Left ventricle myocardium inferior (tissue), 1 donor: ENCODE results near the gene MAP1LC3C. TPM values are rescaled to one million over a fixed set of nuclear protein-coding genes. Genes with fewer than 3 reads are reported as not detected.

Experiments
- DNase-seq: peaks from one replicate; pipeline ENCODE4 v3.0.0-alpha.2; 2020
- H3K27ac ChIP-seq: fragments of 200-600 bp; replicated peaks from 2 replicates; pipeline ENCODE4 v1.8.0; 2021
- H3K27me3 ChIP-seq: fragments of 200-600 bp; 2 replicates; pipeline ENCODE4 v1.8.0; 2021; ENCODE audit warnings: low read depth
- H3K36me3 ChIP-seq: fragments of 200-600 bp; 2 replicates; pipeline ENCODE4 v1.8.0; 2021
- H3K4me1 ChIP-seq: fragments of 200-600 bp; 2 replicates; pipeline ENCODE4 v1.8.0; 2021
- H3K4me3 ChIP-seq: fragments of 200-600 bp; 2 replicates; pipeline ENCODE4 v1.8.0; 2021; ENCODE audit warnings: mild to moderate bottlenecking, moderate library complexity
- H3K9me3 ChIP-seq: fragments of 200-600 bp; replicated peaks from 2 replicates; pipeline ENCODE4 v1.8.0; 2021
- CTCF ChIP-seq: fragments of 200-600 bp; IDR thresholded peaks from 2 replicates; pipeline ENCODE4 v1.8.0; 2021; ENCODE audit warnings: antibody characterized with exemption, mild to moderate bottlenecking, borderline replicate concordance
- intact Hi-C: fragments of 100-400 bp; cut with micrococcal nuclease; formaldehyde crosslinking; loops from one replicate; pipeline ENCODE4 v1.11.0; 2022
- total RNA-seq: library from RNA; stranded (reverse); fragmentation: NEBNext Ultra II Directional; extraction: Animal tissue kit (Norgen Biotek cat#: 25700); gene quantifications from one replicate; pipeline ENCODE4 v1.2.1, GENCODE V29; 2021
- donor health status: DM: no; HTN: yes; CAD: no; lungs with severe emphysema.

MAP1LC3C gene
- total RNA-seq, 1 donor from 2014 or later: 0.19 TPM

GRCh38 chr1:242002072-242002471 is 3.2 kb upstream of the MAP1LC3C start:
- TF ChIP-seq CTCF: no peak
- H3K4me1 ChIP-seq: peaks cover 11% of the 10 kb centered on the region
- DNase-seq: no peak
- intact Hi-C loops: no loop called here
- no peaks in the 10 kb centered on the region for H3K36me3 ChIP-seq
- no peak overlapping the region for H3K4me3 ChIP-seq
- no peak overlapping the region for H3K27ac ChIP-seq
- H3K27me3 ChIP-seq: peaks cover 28% of the 10 kb centered on the region
- H3K9me3 ChIP-seq: no peaks in the 10 kb centered on the region

GRCh38 chr1:242000434-242000833 is 1.5 kb upstream of the MAP1LC3C start:
- no peaks in the 10 kb centered on the region for H3K9me3 ChIP-seq
- TF ChIP-seq CTCF: no peak
- H3K27ac ChIP-seq: no peak overlapping the region
- H3K36me3 ChIP-seq: no peaks in the 10 kb centered on the region
- intact Hi-C loops: no loop called here
- H3K4me3 ChIP-seq: no peak overlapping the region
- peaks cover 36% of the 10 kb centered on the region for H3K27me3 ChIP-seq
- H3K4me1 ChIP-seq: peaks cover 11% of the 10 kb centered on the region
- no peak for DNase-seq

- DNase-seq: peak; percentile 74
- peaks cover 44% of the 10 kb centered on the region for H3K27me3 ChIP-seq
- peak; percentile 69 for TF ChIP-seq CTCF
- H3K36me3 ChIP-seq: no peaks in the 10 kb centered on the region
- intact Hi-C loops: no loop called here
- no peaks in the 10 kb centered on the region for H3K9me3 ChIP-seq
- peak overlapping the region; percentile 55 for H3K4me3 ChIP-seq
- H3K4me1 ChIP-seq: peaks cover 11% of the 10 kb centered on the region
- H3K27ac ChIP-seq: peak overlapping the region; percentile 54
Observed at GRCh38 chr1:241998412-241998921, 431 bp downstream of the MAP1LC3C start.

GRCh38 chr1:241997401-241997998 is 1.4 kb downstream of the MAP1LC3C start:
- no peak for DNase-seq
- Histone ChIP-seq H3K27me3 (peaks cover 53% of the 10 kb centered on the region), H3K9me3 (no peaks in the 10 kb centered on the region), H3K4me3 (no peak overlapping the region), H3K36me3 (no peaks in the 10 kb centered on the region), H3K4me1 (peaks cover 11% of the 10 kb centered on the region), H3K27ac (no peak overlapping the region)
- intact Hi-C loops: no loop called here
- no peak for TF ChIP-seq CTCF

- Histone ChIP-seq H3K4me3 (no peak overlapping the region), H3K9me3 (no peaks in the 10 kb centered on the region), H3K4me1 (peaks cover 10% of the 10 kb centered on the region), H3K36me3 (no peaks in the 10 kb centered on the region), H3K27me3 (peaks cover 29% of the 10 kb centered on the region), H3K27ac (no peak overlapping the region)
- DNase-seq: no peak
- intact Hi-C loops: no loop called here
- TF ChIP-seq CTCF: no peak
Observed at GRCh38 chr1:241994171-241994570, 4.7 kb downstream of the MAP1LC3C start.
